GM12878 (cell line): ENCODE measurements around the gene ARID3B. TPM values are rescaled to one million over a fixed set of nuclear protein-coding genes. Genes with fewer than 3 reads are reported as not detected.
A peak's percentile ranks its signal among the peaks of the same experiment; 100 is the strongest.

Experiments used
- ATAC-seq: fragments of 200-7000 bp; cut with Tn5 transposase; 3 replicates; pipeline ENCODE4 v1.9.1; 2020; ENCODE audit warnings: mild to moderate bottlenecking, moderate library complexity
- BruUV-seq: library from RNA; stranded (reverse); fragments of 400-500 nt; replicated peaks from 2 replicates; lab custom pipeline; 2021; lab: Mats Ljungman, UMichigan
- CTCF ChIA-PET: fragments of 300-600 bp; sonication (Branson Sonifier 250); formaldehyde crosslinking; extraction: SDS; loops from one replicate; lab custom pipeline; 2021; ENCODE audit warnings: inconsistent platforms; lab: Yijun Ruan, JAX
- POLR2A ChIA-PET: fragments of 350-600 bp; formaldehyde crosslinking; extraction: SDS; loops from one replicate; lab custom pipeline; 2021; ENCODE audit warnings: inconsistent platforms; lab: Charles Lee
- RAD21 ChIA-PET: fragments of 300-600 bp; sonication (Branson Sonifier 250); formaldehyde crosslinking; loops from one replicate; lab custom pipeline; 2023; ENCODE audit warnings: antibody characterized with exemption; ENCODE audit not compliant: unreplicated experiment; lab: Charles Lee
- SMC1A ChIA-PET: fragments of 300-600 bp; sonication (Branson Sonifier 250); formaldehyde crosslinking; loops from one replicate; lab custom pipeline; 2023; ENCODE audit not compliant: unreplicated experiment, uncharacterized antibody; lab: Charles Lee
- DNase-seq: peaks from one replicate; pipeline ENCODE4 v3.0.0-alpha.2; 2011; ENCODE audit warnings: low read depth, low spot score
- FAIRE-seq: peaks from 3 replicates; lab custom pipeline; 2011; peaks lifted over from hg19 to GRCh38; lab: Jason Lieb, UNC
- H2AFZ ChIP-seq: 2 replicates; pipeline ENCODE4 v1.6.0; 2011; ENCODE audit warnings: low read depth, low read length, control low read depth; ENCODE audit not compliant: control insufficient read depth
- H3K27ac ChIP-seq: 2 replicates; pipeline ENCODE4 v1.5.1; 2011; ENCODE audit warnings: control low read depth; ENCODE audit not compliant: control insufficient read depth, insufficient read depth
- H3K27me3 ChIP-seq, 2 experiments: replicated peaks in 1 of 2; 2 replicates each; pipeline versions ENCODE4 v1.6.0 to v1.6.1; 2011; ENCODE audit warnings: low read length in 1 of 2; ENCODE audit not compliant: control insufficient read depth in 2 of 2, insufficient read depth in 2 of 2
- H3K36me3 ChIP-seq, 2 experiments: 2 replicates each; pipeline ENCODE4 v1.5.1; 2011; ENCODE audit warnings: low read length in 1 of 2; ENCODE audit not compliant: control insufficient read depth in 2 of 2, insufficient read depth in 2 of 2
- H3K4me1 ChIP-seq: 2 replicates; pipeline ENCODE4 v1.6.1; 2011; ENCODE audit warnings: mild to moderate bottlenecking, low read length, moderate library complexity, mixed read lengths; ENCODE audit not compliant: control insufficient read depth, insufficient read depth
- H3K4me2 ChIP-seq: 2 replicates; pipeline ENCODE4 v1.6.0; 2011; ENCODE audit warnings: control low read depth; ENCODE audit not compliant: control insufficient read depth, insufficient read depth
- H3K4me3 ChIP-seq: fragments of 200-600 bp; sonication (generic); 2 replicates; pipeline ENCODE4 v1.5.1; 2016
- H3K79me2 ChIP-seq: 2 replicates; pipeline ENCODE4 v1.6.0; 2011; ENCODE audit warnings: low read length; ENCODE audit not compliant: control insufficient read depth, insufficient read depth
- H3K9ac ChIP-seq: 2 replicates; pipeline ENCODE4 v1.8.0; 2011; ENCODE audit warnings: low read length, control low read depth, mixed read lengths; ENCODE audit not compliant: control insufficient read depth, insufficient read depth
- H3K9me3 ChIP-seq: replicated peaks from 3 replicates; pipeline ENCODE4 v1.5.1; 2011; ENCODE audit warnings: mild to moderate bottlenecking, low read length; ENCODE audit not compliant: control insufficient read depth, insufficient read depth
- H4K20me1 ChIP-seq: 2 replicates; pipeline ENCODE4 v1.6.0; 2011; ENCODE audit not compliant: control insufficient read depth, insufficient read depth
- KLF5 ChIP-seq: fragments of 450-650 bp; IDR thresholded peaks from 2 replicates; pipeline ENCODE4 v1.6.1; 2014; ENCODE audit warnings: mild to moderate bottlenecking; ENCODE audit not compliant: partially characterized antibody
- NFIC ChIP-seq: IDR thresholded peaks from 2 replicates; pipeline ENCODE4 v1.6.1; 2012; ENCODE audit warnings: low read depth, mild to moderate bottlenecking, inconsistent platforms, low read length, moderate library complexity
- POLR2AphosphoS5 ChIP-seq: IDR thresholded peaks from 2 replicates; pipeline ENCODE4 v1.6.1; 2011; ENCODE audit warnings: mild to moderate bottlenecking, low read length, inconsistent platforms
- RCOR1 ChIP-seq: conservative IDR thresholded peaks from 2 replicates; pipeline ENCODE4 v1.6.1; 2012; ENCODE audit warnings: low read depth, low read length, improper control_type of control experiment
- SRF ChIP-seq, 2 experiments: IDR thresholded peaks; 2 replicates each; pipeline ENCODE4 v1.6.1; 2011; ENCODE audit warnings: low read depth in 2 of 2, low read length in 2 of 2, mild to moderate bottlenecking in 1 of 2, moderate library complexity in 1 of 2
- TCF7 ChIP-seq: IDR thresholded peaks from 2 replicates; pipeline ENCODE4 v1.6.1; 2014; ENCODE audit warnings: antibody characterized with exemption, borderline replicate concordance
- ZZZ3 ChIP-seq: IDR thresholded peaks from 2 replicates; pipeline ENCODE4 v1.6.1; 2011; ENCODE audit warnings: low read depth; ENCODE audit not compliant: control insufficient read depth, insufficient read length
- WGBS: methylation state at CpG from one replicate; pipeline ENCODE4 v1.1.6; 2016; ENCODE audit warnings: low lambda C conversion rate; ENCODE audit not compliant: insufficient replicate concordance, insufficient coverage; ENCODE audit errors: missing lambda C conversion rate; 5-methylcytosine and 5-hydroxymethylcytosine counted together
- in situ Hi-C: fragments of 300-500 bp; cut with MboI; formaldehyde crosslinking; loops from 9 replicates; pipeline ENCODE4 v1.14.3; 2018; ENCODE audit warnings: mixed read lengths
- intact Hi-C: fragments of 100-400 bp; cut with micrococcal nuclease; formaldehyde crosslinking; loops from one replicate; pipeline ENCODE4 v1.14.2; 2022; ENCODE audit not compliant: unreplicated experiment
- polyA plus RNA-seq, 11 experiments: library from polyadenylated mRNA; depleted of rRNA in 4 of 11; unstranded in 6 of 11; stranded (reverse) in 5 of 11; fragments of >200 nt; fragmentation: Nextera tagmentation in 4 of 11; fragmentation: Illumina TruSeq in 1 of 11; extraction: Ambion mirVana in 4 of 11; extraction: Trizol in 1 of 11; gene quantifications; 1 replicate in 1 of 11; 2 replicates in 10 of 11; pipeline versions ENCODE4 v1.2.1 to v1.2.3, GENCODE V29; 2011 to 2016; ENCODE audit warnings: inconsistent platforms in 2 of 11, missing spikeins in 2 of 11, low read depth in 1 of 11
- total RNA-seq, 4 experiments: library from RNA; depleted of rRNA in 3 of 4; stranded (reverse); fragments of >200 nt in 3 of 4; fragmentation: Illumina TruSeq in 1 of 4; extraction: Trizol in 1 of 4; gene quantifications; 2 replicates each; pipeline versions ENCODE4 v1.2.1 to v1.2.3, GENCODE V29; 2013 to 2021
- TF ChIP-seq, protein P1 (sequence below): fragments of 450-650 bp; formaldehyde crosslinking; IDR thresholded peaks from 2 replicates; pipeline ENCODE4 v1.5.0; 2022; ENCODE audit warnings: mild to moderate bottlenecking, missing genetic modification characterization
- TF ChIP-seq, protein P2 (sequence below): fragments of 450-650 bp; IDR thresholded peaks from 2 replicates; pipeline ENCODE4 v1.6.1; 2016; ENCODE audit warnings: mild to moderate bottlenecking

ARID3B gene
- total and polyA plus RNA-seq, 10 of the 15 experiments (the other 5 are each of a cell fraction or from before 2014, with no cell fraction given): 1.1 to 33.4 (median 24.0) TPM

DNA sequence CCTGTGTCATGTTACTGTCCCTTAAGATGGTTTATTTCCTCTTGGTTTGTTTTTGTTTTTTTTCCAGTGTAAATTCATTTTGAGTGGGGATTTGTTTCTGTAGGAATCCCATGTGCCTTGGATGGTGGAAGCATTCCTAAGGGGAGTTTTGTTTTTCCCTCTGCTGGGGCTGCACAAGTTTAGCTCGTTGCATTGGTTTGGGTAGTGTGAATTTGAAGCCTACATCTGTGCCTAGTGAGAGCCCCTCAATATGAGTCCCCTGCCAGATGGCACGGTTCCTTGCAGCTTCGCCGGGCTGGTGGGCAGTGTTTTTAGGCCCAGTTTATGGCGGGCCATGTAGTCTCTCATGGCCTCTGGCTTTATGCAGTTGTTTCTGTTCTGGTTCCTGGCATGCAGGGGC, 17.7 kb downstream of the ARID3B start:
- Histone ChIP-seq H3K79me2 (peaks cover 81% of the 10 kb centered on the region), H3K27me3 (no peaks in the 10 kb centered on the region), H3K9me3 (no peaks in the 10 kb centered on the region), H3K9ac (no peak overlapping the region), H3K27ac (no peak overlapping the region), H3K36me3 (peaks cover 8 to 23% of the 10 kb centered on the region in 2 experiments), H4K20me1 (no peaks in the 10 kb centered on the region; the same call in 1 of the 2 replicates), H3K4me2 (no peak overlapping the region), H3K4me3 (no peak overlapping the region), H2AFZ (no peak overlapping the region), H3K4me1 (no peaks in the 10 kb centered on the region)
- CTCF ChIA-PET: interaction anchor here (0.7 to 1.5 kb wide), 2 partner anchors 29 to 69 kb away, joined by 3 read pairs; no protein-coding TSS in a partner anchor
- WGBS: 94% methylated on average over 5 of the region's 5 CpGs
- RAD21 ChIA-PET: interaction anchor here (0.7 kb wide), 1 partner anchor 52 kb away, joined by 4 read pairs; no protein-coding TSS in a partner anchor
- no peak for DNase-seq
- intact Hi-C loops: no loop called here
- no TSS peak for BruUV-seq
- SMC1A ChIA-PET: interaction anchor here (1.4 to 2.5 kb wide), 3 partner anchors 9 to 13 kb away, joined by 4 to 10 read pairs (median 8); no protein-coding TSS in a partner anchor
- POLR2A ChIA-PET: interaction anchor here (0.9 to 2.0 kb wide), 2 partner anchors 9 kb away, joined by 3 to 5 read pairs; no protein-coding TSS in a partner anchor
- in situ Hi-C loops: no loop called here
- FAIRE-seq: no peak
- 0 out of 2 replicates have a peak, but pooled peaks have one; percentile 39 for TF ChIP-seq POLR2AphosphoS5
- TF ChIP-seq SRF (IDR thresholded peaks at IDR 0.05; ENCODE audit: low read depth in 2 of 2, low read length in 2 of 2): no peak
- no peak; the same call in 2 of the 3 replicates for ATAC-seq

DNA sequence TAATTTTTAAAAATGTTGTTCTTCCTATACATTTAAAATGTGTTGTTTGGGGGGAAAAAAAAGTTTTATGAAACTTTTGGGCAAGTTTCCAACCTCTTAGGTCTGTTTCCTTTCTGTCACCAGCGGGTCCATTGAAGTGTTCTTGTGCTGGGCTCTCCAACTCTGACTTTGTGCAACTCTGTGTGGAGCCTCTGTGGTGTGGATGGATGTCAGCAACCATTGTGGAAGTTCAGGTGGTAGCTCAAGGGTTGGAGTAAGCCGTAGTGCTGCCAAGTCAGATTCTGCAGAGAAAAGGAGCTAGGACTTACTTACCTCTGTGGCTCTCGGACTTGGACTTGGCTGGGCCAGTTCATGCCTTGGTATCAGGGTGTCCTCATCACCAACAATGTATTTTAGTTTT, 22.4 kb downstream of the ARID3B start:
- 100% methylated on average over 3 of the region's 3 CpGs for WGBS
- Histone ChIP-seq H3K27ac (no peak overlapping the region), H3K27me3 (no peaks in the 10 kb centered on the region), H3K4me1 (no peaks in the 10 kb centered on the region), H3K4me3 (no peak overlapping the region), H2AFZ (no peak overlapping the region), H3K9me3 (no peaks in the 10 kb centered on the region), H3K79me2 (peaks cover 83% of the 10 kb centered on the region), H3K4me2 (no peak overlapping the region), H3K9ac (no peak overlapping the region), H4K20me1 (no peaks in the 10 kb centered on the region; the same call in 1 of the 2 replicates), H3K36me3 (peaks cover 6 to 42% of the 10 kb centered on the region in 2 experiments)
- ChIA-PET POLR2A (interaction anchor here (1.1 to 2.1 kb wide), 2 partner anchors 22 to 35 kb away, joined by 4 to 6 read pairs; partner anchors contain the start of gene ARID3B), CTCF (interaction anchor here (1.3 kb wide), 1 partner anchor 241 kb away, joined by 3 read pairs; no protein-coding TSS in a partner anchor), SMC1A (interaction anchor here (0.6 to 1.3 kb wide), 2 partner anchors 19 to 49 kb away, joined by 3 read pairs; no protein-coding TSS in a partner anchor), RAD21 (no interaction called here)
- intact Hi-C loops (no loop called here), in situ Hi-C loops (no loop called here)
- no peak for ATAC-seq
- no TSS peak for BruUV-seq
- no peak for FAIRE-seq
- DNase-seq: no peak
- TF ChIP-seq NFIC: no peak
- no peak for TF ChIP-seq ZZZ3
- TF ChIP-seq, protein P1, sequence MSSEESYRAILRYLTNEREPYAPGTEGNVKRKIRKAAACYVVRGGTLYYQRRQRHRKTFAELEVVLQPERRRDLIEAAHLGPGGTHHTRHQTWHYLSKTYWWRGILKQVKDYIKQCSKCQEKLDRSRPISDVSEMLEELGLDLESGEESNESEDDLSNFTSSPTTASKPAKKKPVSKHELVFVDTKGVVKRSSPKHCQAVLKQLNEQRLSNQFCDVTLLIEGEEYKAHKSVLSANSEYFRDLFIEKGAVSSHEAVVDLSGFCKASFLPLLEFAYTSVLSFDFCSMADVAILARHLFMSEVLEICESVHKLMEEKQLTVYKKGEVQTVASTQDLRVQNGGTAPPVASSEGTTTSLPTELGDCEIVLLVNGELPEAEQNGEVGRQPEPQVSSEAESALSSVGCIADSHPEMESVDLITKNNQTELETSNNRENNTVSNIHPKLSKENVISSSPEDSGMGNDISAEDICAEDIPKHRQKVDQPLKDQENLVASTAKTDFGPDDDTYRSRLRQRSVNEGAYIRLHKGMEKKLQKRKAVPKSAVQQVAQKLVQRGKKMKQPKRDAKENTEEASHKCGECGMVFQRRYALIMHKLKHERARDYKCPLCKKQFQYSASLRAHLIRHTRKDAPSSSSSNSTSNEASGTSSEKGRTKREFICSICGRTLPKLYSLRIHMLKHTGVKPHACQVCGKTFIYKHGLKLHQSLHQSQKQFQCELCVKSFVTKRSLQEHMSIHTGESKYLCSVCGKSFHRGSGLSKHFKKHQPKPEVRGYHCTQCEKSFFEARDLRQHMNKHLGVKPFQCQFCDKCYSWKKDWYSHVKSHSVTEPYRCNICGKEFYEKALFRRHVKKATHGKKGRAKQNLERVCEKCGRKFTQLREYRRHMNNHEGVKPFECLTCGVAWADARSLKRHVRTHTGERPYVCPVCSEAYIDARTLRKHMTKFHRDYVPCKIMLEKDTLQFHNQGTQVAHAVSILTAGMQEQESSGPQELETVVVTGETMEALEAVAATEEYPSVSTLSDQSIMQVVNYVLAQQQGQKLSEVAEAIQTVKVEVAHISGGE: no peak
- no peak for TF ChIP-seq KLF5
- no peak for TF ChIP-seq TCF7
- TF ChIP-seq RCOR1: no peak
- TF ChIP-seq, protein P2, sequence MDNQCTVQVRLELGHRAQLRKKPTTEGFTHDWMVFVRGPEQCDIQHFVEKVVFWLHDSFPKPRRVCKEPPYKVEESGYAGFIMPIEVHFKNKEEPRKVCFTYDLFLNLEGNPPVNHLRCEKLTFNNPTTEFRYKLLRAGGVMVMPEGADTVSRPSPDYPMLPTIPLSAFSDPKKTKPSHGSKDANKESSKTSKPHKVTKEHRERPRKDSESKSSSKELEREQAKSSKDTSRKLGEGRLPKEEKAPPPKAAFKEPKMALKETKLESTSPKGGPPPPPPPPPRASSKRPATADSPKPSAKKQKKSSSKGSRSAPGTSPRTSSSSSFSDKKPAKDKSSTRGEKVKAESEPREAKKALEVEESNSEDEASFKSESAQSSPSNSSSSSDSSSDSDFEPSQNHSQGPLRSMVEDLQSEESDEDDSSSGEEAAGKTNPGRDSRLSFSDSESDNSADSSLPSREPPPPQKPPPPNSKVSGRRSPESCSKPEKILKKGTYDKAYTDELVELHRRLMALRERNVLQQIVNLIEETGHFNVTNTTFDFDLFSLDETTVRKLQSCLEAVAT: no peak
